Stimulated activated CD8-positive, alpha-beta memory T cell treated with anti-CD3 and anti-CD28 coated beads, Interleukin-4, amount 100 ng/mL, for 4 hours (primary cell): ENCODE measurements around the gene CXCR3.
A peak's percentile ranks its signal among the peaks of the same experiment; 100 is the strongest.

Source experiments
- DNase-seq, 2 donors: peaks; one replicate each; pipeline ENCODE4 v3.0.0-alpha.2; 2020; ENCODE audit warnings: low read depth in 2 of 2, low spot score in 1 of 2

Gene CXCR3

GRCh38 chrX:71637253-71637618 is 18.9 kb upstream of the CXCR3 start:
- no peak for DNase-seq

- no peak for DNase-seq
Observed at GRCh38 chrX:71636438-71637252, 18.3 kb upstream of the CXCR3 start.

GRCh38 chrX:71634366-71634765 is 16.1 kb upstream of the CXCR3 start:
- no peak for DNase-seq

GRCh38 chrX:71632923-71633657 is 14.8 kb upstream of the CXCR3 start:
- no peak for DNase-seq

GRCh38 chrX:71629467-71629866 is 11.2 kb upstream of the CXCR3 start:
- DNase-seq, result no peak

- no peak for DNase-seq
Observed at GRCh38 chrX:71627588-71628404, 9.5 kb upstream of the CXCR3 start.

- no peak for DNase-seq
Observed at GRCh38 chrX:71626576-71626975, 8.3 kb upstream of the CXCR3 start.

GRCh38 chrX:71625471-71625870 is 7.2 kb upstream of the CXCR3 start:
- no peak for DNase-seq

GRCh38 chrX:71623714-71624113 is 5.4 kb upstream of the CXCR3 start:
- DNase-seq, result no peak

- DNase-seq, result peak in 1 of 2 donors; percentile 47
Observed at GRCh38 chrX:71622576-71623450, 4.5 kb upstream of the CXCR3 start.

GRCh38 chrX:71622032-71622575 is 3.8 kb upstream of the CXCR3 start:
- no peak for DNase-seq

- no peak for DNase-seq
Observed at GRCh38 chrX:71621603-71622002, 3.3 kb upstream of the CXCR3 start.

- DNase-seq, result no peak
Observed at GRCh38 chrX:71619986-71620385, 1.7 kb upstream of the CXCR3 start.

GRCh38 chrX:71619193-71619592 is 882 bp upstream of the CXCR3 start:
- DNase-seq, result peak; percentile 24 to 48

GRCh38 chrX:71618787-71619186 is 476 bp upstream of the CXCR3 start:
- no peak for DNase-seq

- no peak for DNase-seq
Observed at GRCh38 chrX:71617742-71618141, 569 bp downstream of the CXCR3 start.

GRCh38 chrX:71616672-71617529 is 1.4 kb downstream of the CXCR3 start:
- no peak for DNase-seq

GRCh38 chrX:71615954-71616353 is 2.4 kb downstream of the CXCR3 start:
- no peak for DNase-seq

- DNase-seq, result no peak
Observed at GRCh38 chrX:71615056-71615455, 3.3 kb downstream of the CXCR3 start.

GRCh38 chrX:71612256-71612655 is 6.1 kb downstream of the CXCR3 start:
- DNase-seq, result no peak
